GM12878 (cell line): ENCODE results near the gene SHMT1.

Experiments used
- CTCF ChIP-seq, 3 experiments: IDR thresholded peaks in 2 of 3; conservative IDR thresholded peaks in 1 of 3; 2 replicates each; pipeline ENCODE4 v1.5.1; 2011; ENCODE audit warnings: low read depth in 3 of 3, low read length in 3 of 3, mild to moderate bottlenecking in 3 of 3, control low read depth in 2 of 3, moderate library complexity in 2 of 3, inconsistent platforms in 1 of 3, mixed read lengths in 1 of 3; ENCODE audit not compliant: control insufficient read depth in 2 of 3, insufficient read depth in 1 of 3; ENCODE audit errors: extremely low read depth in 1 of 3
- EP300 ChIP-seq, 2 experiments: fragments of 150-350 bp in 1 of 2; IDR thresholded peaks; 2 replicates each; pipeline ENCODE4 v1.6.1; 2011 to 2012; ENCODE audit warnings: low read depth in 2 of 2, low read length in 2 of 2, borderline replicate concordance in 1 of 2, improper control_type of control experiment in 1 of 2, inconsistent platforms in 1 of 2; ENCODE audit not compliant: control insufficient read depth in 1 of 2
- MAX ChIP-seq: IDR thresholded peaks from 2 replicates; pipeline ENCODE4 v1.6.1; 2012; ENCODE audit warnings: low read depth, low read length, improper control_type of control experiment
- NFYB ChIP-seq: IDR thresholded peaks from 2 replicates; pipeline ENCODE4 v1.6.1; 2011; ENCODE audit warnings: low read depth, mild to moderate bottlenecking, low read length, improper control_type of control experiment, moderate library complexity; ENCODE audit not compliant: insufficient read depth
- NR2C2 ChIP-seq: IDR thresholded peaks from 2 replicates; pipeline ENCODE4 v1.6.1; 2011; ENCODE audit warnings: borderline replicate concordance, low read depth; ENCODE audit not compliant: control insufficient read depth, insufficient read length
- PAX5 ChIP-seq: IDR thresholded peaks from 2 replicates; pipeline ENCODE4 v1.6.1; 2011; ENCODE audit warnings: low read depth, low read length, borderline replicate concordance
- RAD21 ChIP-seq: IDR thresholded peaks from 2 replicates; pipeline ENCODE4 v1.6.1; 2011; ENCODE audit warnings: mild to moderate bottlenecking, low read depth, low read length, moderate library complexity; ENCODE audit not compliant: insufficient read depth
- SP1 ChIP-seq: IDR thresholded peaks from one replicate; pipeline ENCODE4 v1.6.1; 2011; ENCODE audit warnings: low read depth, low read length

- TF ChIP-seq CTCF (IDR thresholded peaks at IDR 0.05 in 2 of 3, conservative IDR thresholded peaks at IDR 0.05 in 1 of 3; ENCODE audit: control insufficient read depth in 2 of 3, extremely low read depth in 1 of 3, insufficient read depth in 1 of 3, low read depth in 3 of 3, low read length in 3 of 3) (no peak), NR2C2 (no peak), NFYB (no peak), SP1 (no peak), PAX5 (no peak), MAX (no peak), EP300 (IDR thresholded peaks at IDR 0.05; ENCODE audit: borderline replicate concordance in 1 of 2, control insufficient read depth in 1 of 2, low read depth in 2 of 2, low read length in 2 of 2) (no peak), RAD21 (no peak)
Measured at GRCh38 chr17:18344021-18344420, 19.3 kb downstream of the SHMT1 start.
